ENCODE measurements around the gene SLC5A3. TPM values are rescaled to one million over a fixed set of nuclear protein-coding genes. Genes with fewer than 3 reads are reported as not detected.

The SLC5A3 gene
- total RNA-seq, 2 experiments from 2014 or later = 26.6 to 27.4 TPM

Other genes starting within 250 kb of the SLC5A3 start
- 100 to 1,000 TPM; 193 to 198 TPM for gene ATP5PO, start 157.8 kb upstream of the SLC5A3 start, total RNA-seq
- 100 to 1,000 TPM; 138 to 144 TPM for gene MRPS6, start within 50 bp of the SLC5A3 start, total RNA-seq